K562 (cell line): ENCODE results near the gene TMEM144. TPM values are rescaled to one million over a fixed set of nuclear protein-coding genes. Genes with fewer than 3 reads are reported as not detected.

Experiments used
- ATAC-seq: fragments of 200-7000 bp; cut with Tn5 transposase; 3 replicates; pipeline ENCODE4 v1.9.1; 2020; ENCODE audit warnings: moderate library complexity
- BruUV-seq: library from RNA; stranded (reverse); fragments of 400-500 nt; replicated peaks from 2 replicates; lab custom pipeline; 2021; lab: Mats Ljungman, UMichigan
- CTCF ChIA-PET: fragments of 300-600 bp; formaldehyde crosslinking; extraction: SDS; loops from one replicate; lab custom pipeline; 2021; ENCODE audit warnings: low intra/inter-chr PET ratio; lab: Yijun Ruan, JAX
- POLR2A ChIA-PET: fragments of 300-600, 350-650 bp; sonication (Branson Sonifier 250); formaldehyde crosslinking; extraction: SDS; loops from one replicate; lab custom pipeline; 2021; ENCODE audit warnings: antibody characterized with exemption, inconsistent platforms; lab: Yijun Ruan, JAX
- DNase-seq, 4 experiments: peaks; one replicate each; pipeline versions ENCODE4 v3.0.0 to v3.0.0-alpha.2; 2011 to 2018; ENCODE audit warnings: low spot score in 3 of 4, mixed read lengths in 3 of 4; ENCODE audit errors: extremely low read depth in 1 of 4
- FAIRE-seq: peaks from 2 replicates; lab custom pipeline; 2011; peaks lifted over from hg19 to GRCh38; lab: Jason Lieb, UNC
- H2AFZ ChIP-seq: 2 replicates; pipeline ENCODE4 v1.6.0; 2011; ENCODE audit warnings: low read depth, low read length, control low read depth, inconsistent platforms
- H3K27ac ChIP-seq: fragments of 200-600 bp; 3 replicates; pipeline ENCODE4 v1.8.0; 2011; ENCODE audit warnings: low read depth, mild to moderate bottlenecking, control low read depth, inconsistent platforms, low read length, moderate library complexity, mixed read lengths; ENCODE audit errors: extremely low read depth
- H3K27me3 ChIP-seq, 2 experiments: fragments of 300-600 bp in 1 of 2; 2 replicates in 1 of 2; 3 replicates in 1 of 2; pipeline versions ENCODE4 v1.6.0 to v1.8.0; 2011; ENCODE audit warnings: inconsistent platforms in 2 of 2, low read length in 2 of 2, mild to moderate bottlenecking in 1 of 2, mixed read lengths in 1 of 2, moderate library complexity in 1 of 2; ENCODE audit not compliant: control insufficient read depth in 2 of 2, insufficient read depth in 2 of 2
- H3K36me3 ChIP-seq: fragments of 300-600 bp; 3 replicates; pipeline ENCODE4 v1.8.0; 2011; ENCODE audit warnings: mild to moderate bottlenecking, low read length, inconsistent platforms; ENCODE audit not compliant: control insufficient read depth, insufficient read depth
- H3K4me1 ChIP-seq, 2 experiments: fragments of 200-600 bp in 1 of 2; replicated peaks in 1 of 2; 2 replicates in 1 of 2; 3 replicates in 1 of 2; pipeline versions ENCODE4 v1.5.1 to v1.8.0; 2011; ENCODE audit warnings: inconsistent platforms in 2 of 2, low read length in 2 of 2, mild to moderate bottlenecking in 1 of 2, mixed read lengths in 1 of 2, moderate library complexity in 1 of 2; ENCODE audit not compliant: control insufficient read depth in 2 of 2, insufficient read depth in 2 of 2
- H3K4me2 ChIP-seq: 2 replicates; pipeline ENCODE4 v1.6.1; 2011; ENCODE audit warnings: low read length, control low read depth, inconsistent platforms, mixed read lengths; ENCODE audit not compliant: insufficient read depth
- H3K4me3 ChIP-seq: fragments of 200-600 bp; sonication (generic), shearing (Covaris generic); 2 replicates; pipeline ENCODE4 v1.5.1; 2016; ENCODE audit warnings: control low read depth, inconsistent platforms
- H3K79me2 ChIP-seq: fragments of 200-600 bp; 3 replicates; pipeline ENCODE4 v1.8.0; 2011; ENCODE audit warnings: low read length, inconsistent platforms; ENCODE audit not compliant: control insufficient read depth, insufficient read depth
- H3K9ac ChIP-seq, 2 experiments: 2 replicates each; pipeline versions ENCODE4 v1.6.0 to v1.6.1; 2011; ENCODE audit warnings: low read depth in 2 of 2, low read length in 2 of 2, control low read depth in 1 of 2, inconsistent platforms in 1 of 2, mild to moderate bottlenecking in 1 of 2, mixed read lengths in 1 of 2; ENCODE audit not compliant: insufficient read depth in 1 of 2
- H3K9me1 ChIP-seq: one replicate; pipeline ENCODE4 v1.6.0; 2011; ENCODE audit warnings: inconsistent platforms, mild to moderate bottlenecking, low read length, moderate library complexity; ENCODE audit not compliant: control insufficient read depth, insufficient read depth
- H3K9me3 ChIP-seq: replicated peaks from 2 replicates; pipeline ENCODE4 v1.5.1; 2011; ENCODE audit warnings: low read depth, low read length, inconsistent platforms; ENCODE audit not compliant: control insufficient read depth, insufficient read depth
- H4K20me1 ChIP-seq: replicated peaks from 2 replicates; pipeline ENCODE4 v1.6.1; 2011; ENCODE audit warnings: low read length, inconsistent platforms, mixed read lengths; ENCODE audit not compliant: control insufficient read depth, insufficient read depth
- BCL6 ChIP-seq: fragments of 250-450 bp; sonication (Bioruptor Pico); IDR thresholded peaks from 2 replicates; pipeline ENCODE4 v1.4.0; 2020
- CAMTA2 ChIP-seq: fragments of 250-450 bp; sonication (Bioruptor Pico); conservative IDR thresholded peaks from 2 replicates; pipeline ENCODE4 v1.5.1; 2022
- ETS2 ChIP-seq: IDR thresholded peaks from 2 replicates; pipeline ENCODE4 v1.6.1; 2016; ENCODE audit warnings: borderline replicate concordance, missing genetic modification characterization, mild to moderate bottlenecking, moderate library complexity, missing compliant biosample characterization; ENCODE audit not compliant: poor library complexity, severe bottlenecking
- FOXP4 ChIP-seq: sonication (generic); formaldehyde crosslinking; IDR thresholded peaks from 2 replicates; pipeline ENCODE4 v1.8.0; 2022; ENCODE audit warnings: mild to moderate bottlenecking, missing genetic modification reagents, borderline replicate concordance
- HOMEZ ChIP-seq: fragments of 250-450 bp; sonication (Bioruptor Pico); IDR thresholded peaks from 2 replicates; pipeline ENCODE4 v1.4.0; 2020; ENCODE audit warnings: mild to moderate bottlenecking, moderate library complexity
- PHF21A ChIP-seq: fragments of 450-650 bp; IDR thresholded peaks from 2 replicates; pipeline ENCODE4 v1.6.1; 2017; ENCODE audit warnings: low read depth, borderline replicate concordance
- RB1 ChIP-seq: fragments of 450-650 bp; IDR thresholded peaks from 2 replicates; pipeline ENCODE4 v1.6.1; 2017; ENCODE audit warnings: low read depth, mild to moderate bottlenecking
- SIX5 ChIP-seq, 2 experiments: IDR thresholded peaks; 2 replicates each; pipeline ENCODE4 v1.6.1; 2011; ENCODE audit warnings: low read length in 2 of 2, borderline replicate concordance in 1 of 2, low read depth in 1 of 2, mild to moderate bottlenecking in 1 of 2, moderate library complexity in 1 of 2; ENCODE audit not compliant: insufficient read depth in 1 of 2
- SP2 ChIP-seq: IDR thresholded peaks from 2 replicates; pipeline ENCODE4 v1.6.1; 2011; ENCODE audit warnings: mild to moderate bottlenecking, low read depth, low read length, moderate library complexity; ENCODE audit not compliant: poor library complexity, severe bottlenecking; ENCODE audit errors: extremely low read depth
- ZNF449 ChIP-seq: fragments of 250-450 bp; sonication (Bioruptor Pico); IDR thresholded peaks from 2 replicates; pipeline ENCODE4 v1.8.0; 2022; ENCODE audit warnings: moderate library complexity, mild to moderate bottlenecking, inconsistent platforms
- WGBS: fragments of 100-300 bp; shearing (Covaris generic); methylation state at CpG from one replicate; pipeline ENCODE4 v1.1.6; 2016; ENCODE audit warnings: low coverage, mixed read lengths; ENCODE audit not compliant: insufficient coverage; ENCODE audit errors: missing lambda C conversion rate; 5-methylcytosine and 5-hydroxymethylcytosine counted together
- in situ Hi-C: fragments of 300-500 bp; cut with MboI; formaldehyde crosslinking; loops from 4 replicates; pipeline ENCODE4 v1.15.0; 2018; ENCODE audit warnings: inconsistent platforms, mixed read lengths
- intact Hi-C: fragments of 100-400 bp; cut with micrococcal nuclease; formaldehyde crosslinking; loops from 2 replicates; pipeline ENCODE4 v1.14.2; 2022
- polyA plus RNA-seq, 8 experiments: library from polyadenylated mRNA; depleted of rRNA in 4 of 8; stranded (reverse) in 5 of 8; unstranded in 3 of 8; fragments of >200 nt; fragmentation: Nextera tagmentation in 2 of 8; fragmentation: Illumina TruSeq in 1 of 8; extraction: Ambion mirVana in 2 of 8; extraction: Trizol in 1 of 8; gene quantifications; 2 replicates each; pipeline versions ENCODE4 v1.2.1 to v1.2.3, GENCODE V29; 2011 to 2014; ENCODE audit warnings: inconsistent platforms in 1 of 8, missing spikeins in 1 of 8
- total RNA-seq, 7 experiments: library from RNA; depleted of rRNA in 6 of 7; stranded (reverse); fragments of >200 nt in 6 of 7; fragmentation: Illumina TruSeq in 2 of 7; extraction: Trizol in 2 of 7; gene quantifications; 2 replicates each; pipeline versions ENCODE4 v1.2.1 to v1.2.3, GENCODE V29; 2011 to 2021; ENCODE audit warnings: low replicate concordance in 1 of 7

TMEM144 gene
- total and polyA plus RNA-seq, 9 of the 15 experiments (the other 6 are each of a cell fraction or from before 2014, with no cell fraction given): 4.0 to 12.0 (median 6.1) TPM

GRCh38 chr4:158217763-158218162 lies 7.5 kb downstream of the TMEM144 start:
- H3K9me1 ChIP-seq: no peaks in the 10 kb centered on the region
- in situ Hi-C loops: no loop called here
- no peak overlapping the region for H3K4me2 ChIP-seq
- peaks cover 21% of the 10 kb centered on the region; the same call in 1 of the 3 replicates for H3K36me3 ChIP-seq
- POLR2A ChIA-PET: no interaction called here
- FAIRE-seq: no peak
- WGBS: 65% methylated on average over 5 of the region's 5 CpGs
- BruUV-seq: no TSS peak
- CTCF ChIA-PET: no interaction called here
- H3K4me1 ChIP-seq: no peaks in the 10 kb centered on the region
- H4K20me1 ChIP-seq: no peaks in the 10 kb centered on the region; the same call in 1 of the 2 replicates
- no peak overlapping the region for H2AFZ ChIP-seq
- no peak overlapping the region for H3K4me3 ChIP-seq
- H3K9me3 ChIP-seq: no peaks in the 10 kb centered on the region
- no peaks in the 10 kb centered on the region for H3K79me2 ChIP-seq
- no peaks in the 10 kb centered on the region for H3K27me3 ChIP-seq
- H3K9ac ChIP-seq: no peak overlapping the region
- intact Hi-C loops: no loop called here
- ATAC-seq: no peak
- no peak for DNase-seq
- no peak overlapping the region for H3K27ac ChIP-seq
- no peak for TF ChIP-seq RB1
- no peak for TF ChIP-seq ETS2 (tag)
- no peak for TF ChIP-seq PHF21A
- TF ChIP-seq CAMTA2 (CRISPR knock-in tag): no peak
- TF ChIP-seq FOXP4 (CRISPR knock-in tag): no peak
- no peak for TF ChIP-seq HOMEZ (CRISPR knock-in tag)
- no peak for TF ChIP-seq SP2
- no peak for TF ChIP-seq BCL6
- no peak for TF ChIP-seq SIX5 (IDR thresholded peaks at IDR 0.05; ENCODE audit: borderline replicate concordance in 1 of 2, insufficient read depth in 1 of 2, low read depth in 1 of 2, low read length in 2 of 2)
- TF ChIP-seq ZNF449 (CRISPR knock-in tag): no peak
